ENCODE results near the gene RTN4RL1. TPM values are rescaled to one million over a fixed set of nuclear protein-coding genes. Genes with fewer than 3 reads are reported as not detected.

RTN4RL1 gene
- total RNA-seq, 4 donors from 2014 or later: 0.50 to 0.86 (median 0.67) TPM

GRCh38 chr17:2028234-2028614 is 3.1 kb upstream of the RTN4RL1 start:
- TF ChIP-seq POLR2AphosphoS5 (IDR thresholded peaks at IDR 0.05) (no peak), EP300 (IDR thresholded peaks at IDR 0.05) (no peak), CTCF (IDR thresholded peaks at IDR 0.05) (no peak), POLR2A (IDR thresholded peaks at IDR 0.05; ENCODE audit: low read depth) (no peak)
- intact Hi-C loops (cut with DNase I): no loop called here
- DNase-seq (ENCODE audit: extremely low spot score): no peak
- H3K9me3 ChIP-seq: no peaks in the 10 kb centered on the region
- 82% methylated on average over 3 of the region's 5 CpGs for WGBS
- no peak overlapping the region for H3K4me3 ChIP-seq
- peaks cover 10 to 61% (median 16%) of the 10 kb centered on the region in 4 donors for H3K27me3 ChIP-seq
- peaks cover 43 to 67% (median 62%) of the 10 kb centered on the region in 4 donors for H3K4me1 ChIP-seq
- H3K36me3 ChIP-seq: peaks cover 0 to 5% (median 2%) of the 10 kb centered on the region in 4 donors
- H3K27ac ChIP-seq (replicated peaks in 1 of 4): no peak overlapping the region

DNA sequence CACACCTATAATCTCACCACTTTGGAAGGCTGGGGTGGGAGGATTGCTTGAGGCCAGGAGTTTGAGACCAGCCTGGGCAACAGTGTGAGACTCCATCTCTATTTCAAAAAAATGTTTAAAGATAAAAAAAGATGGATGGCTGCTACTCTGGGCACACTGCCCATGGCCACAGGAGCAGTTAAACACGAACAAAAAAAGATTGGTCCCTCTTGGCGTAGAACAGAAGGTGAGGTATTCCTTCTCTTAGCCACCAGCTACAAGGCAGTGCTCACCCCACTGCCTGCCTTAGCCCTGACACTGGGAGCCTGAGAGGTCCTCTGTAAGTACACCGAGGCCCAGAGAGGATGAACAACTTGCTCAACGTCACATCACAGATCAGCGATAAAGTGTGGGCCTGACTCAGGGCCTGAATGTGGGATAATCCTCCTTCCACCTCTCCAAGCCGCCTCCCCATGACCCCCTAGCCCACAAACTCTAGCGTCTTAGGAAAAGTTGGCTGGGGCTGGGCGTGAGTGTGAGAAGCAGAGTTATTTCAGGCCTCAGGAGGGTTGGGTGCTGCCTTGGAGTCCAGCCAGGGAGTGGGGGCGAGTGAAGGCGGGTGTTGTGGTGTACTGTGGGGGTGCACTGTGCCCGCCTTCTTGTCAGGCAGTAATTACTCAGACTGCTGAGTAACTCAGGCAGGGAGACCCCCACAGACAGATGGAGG is 2.5 kb upstream of the RTN4RL1 start:
- H3K36me3 ChIP-seq: peaks cover 0 to 4% (median 2%) of the 10 kb centered on the region in 4 donors
- intact Hi-C loops (cut with DNase I): no loop called here
- H3K27me3 ChIP-seq: peaks cover 10 to 65% (median 19%) of the 10 kb centered on the region in 4 donors
- no peak overlapping the region for H3K4me3 ChIP-seq
- no peak for DNase-seq (ENCODE audit: extremely low spot score)
- H3K9me3 ChIP-seq: no peaks in the 10 kb centered on the region
- peaks cover 43 to 67% (median 60%) of the 10 kb centered on the region in 4 donors for H3K4me1 ChIP-seq
- H3K27ac ChIP-seq (replicated peaks in 1 of 4): no peak overlapping the region
- 53% methylated on average over 11 of the region's 11 CpGs for WGBS
- TF ChIP-seq POLR2AphosphoS5 (IDR thresholded peaks at IDR 0.05) (no peak), POLR2A (IDR thresholded peaks at IDR 0.05; ENCODE audit: low read depth) (no peak), EP300 (IDR thresholded peaks at IDR 0.05) (no peak), CTCF (IDR thresholded peaks at IDR 0.05) (no peak)

DNA sequence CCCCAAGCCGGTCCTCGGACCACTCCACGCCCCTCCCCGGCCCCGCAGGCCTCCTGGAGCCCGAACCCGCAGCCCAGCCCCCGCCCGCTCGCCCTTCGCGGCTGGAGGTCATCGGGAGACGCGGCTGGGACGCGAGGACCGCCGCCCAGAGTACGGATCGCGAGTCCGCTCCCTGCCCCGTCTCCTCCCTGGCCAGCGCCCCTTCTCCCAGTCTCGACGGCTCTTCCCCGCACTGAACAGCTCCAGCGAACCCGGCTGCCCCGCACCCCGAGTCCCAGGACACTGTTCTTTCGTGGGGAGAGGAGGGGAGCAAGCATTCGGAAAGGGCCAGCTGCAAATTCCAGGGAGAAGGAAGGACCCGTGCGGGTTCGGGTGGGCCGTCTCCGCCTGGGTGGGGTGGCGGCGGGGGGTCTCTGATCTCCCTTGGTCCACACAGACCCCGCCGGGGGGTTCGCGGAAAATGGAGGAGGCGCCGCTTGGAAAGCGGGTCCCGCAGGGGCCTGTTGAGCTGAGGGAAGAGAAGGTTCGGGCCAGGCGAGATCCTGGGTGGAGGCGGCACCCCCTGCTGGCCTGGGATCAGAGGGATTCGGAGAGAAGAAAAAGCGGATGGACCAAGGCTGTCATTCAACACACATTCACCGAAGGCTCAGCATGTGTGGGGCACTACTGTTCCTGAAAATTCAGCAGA is 632 bp upstream of the RTN4RL1 start:
- WGBS: under 1% methylated on average over 36 of the region's 55 CpGs
- Histone ChIP-seq H3K9me3 (no peaks in the 10 kb centered on the region), H3K27ac (replicated peaks in 1 of 4) (peak overlapping the region in 3 of 4 donors; percentile 5 to 36 (median 25)), H3K27me3 (peaks cover 10 to 68% (median 19%) of the 10 kb centered on the region in 4 donors), H3K36me3 (no peaks in the 10 kb centered on the region), H3K4me3 (peak overlapping the region; percentile 53 to 65 (median 60)), H3K4me1 (peaks cover 32 to 49% (median 43%) of the 10 kb centered on the region in 4 donors)
- DNase-seq (ENCODE audit: extremely low spot score): no peak
- no peak for TF ChIP-seq EP300 (IDR thresholded peaks at IDR 0.05)
- peak in 1 of 2 donors; percentile 19 for TF ChIP-seq POLR2AphosphoS5 (IDR thresholded peaks at IDR 0.05)
- no peak for TF ChIP-seq POLR2A (IDR thresholded peaks at IDR 0.05; ENCODE audit: low read depth)
- TF ChIP-seq CTCF (IDR thresholded peaks at IDR 0.05): peak; percentile 64 to 72 (median 66)
- intact Hi-C loops (cut with DNase I): loop anchor here (1.0 kb wide), 1 partner anchor 116 kb away; no protein-coding TSS in a partner anchor

DNA sequence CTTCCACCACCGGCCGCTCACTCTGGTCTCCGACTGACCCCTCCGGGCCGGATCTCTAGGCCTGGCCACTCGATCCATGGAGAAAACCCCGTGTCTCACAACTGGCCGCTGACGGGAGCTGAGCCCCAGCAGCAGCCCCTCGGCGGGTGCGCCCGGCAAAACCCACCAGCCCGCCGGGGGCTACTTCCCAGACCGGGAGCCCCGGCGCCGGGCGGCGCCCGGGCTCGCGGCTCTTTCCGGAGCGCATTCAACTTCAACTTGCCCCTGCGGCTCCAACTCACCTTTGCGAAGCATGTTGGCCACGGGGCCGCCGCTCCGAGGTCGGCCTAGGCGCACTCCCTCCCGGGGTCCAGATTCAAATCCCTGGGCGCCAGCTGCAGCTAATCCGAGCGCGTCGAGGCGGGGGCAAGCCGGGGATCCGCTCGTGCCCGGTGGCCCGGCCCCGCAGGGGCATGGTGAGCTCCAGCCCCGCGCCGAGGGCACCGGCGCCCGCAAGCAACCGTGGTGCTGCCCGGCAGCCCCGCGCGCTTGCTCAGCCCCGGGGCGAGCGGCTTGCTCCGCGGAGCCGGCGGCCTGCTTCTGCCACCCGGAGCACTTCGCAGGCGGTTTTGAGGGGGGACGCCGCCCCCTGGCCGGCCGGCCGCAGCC is 438 bp downstream of the RTN4RL1 start:
- Histone ChIP-seq H3K27me3 (peaks cover 10 to 68% (median 19%) of the 10 kb centered on the region in 4 donors), H3K4me1 (peaks cover 28 to 43% (median 41%) of the 10 kb centered on the region in 4 donors), H3K27ac (replicated peaks in 1 of 4) (peak overlapping the region in 1 of 4 donors; percentile 36), H3K4me3 (peak overlapping the region; percentile 53 to 65 (median 60)), H3K9me3 (no peaks in the 10 kb centered on the region), H3K36me3 (no peaks in the 10 kb centered on the region)
- no peak for TF ChIP-seq CTCF (IDR thresholded peaks at IDR 0.05)
- no peak for TF ChIP-seq POLR2AphosphoS5 (IDR thresholded peaks at IDR 0.05)
- no peak for TF ChIP-seq POLR2A (IDR thresholded peaks at IDR 0.05; ENCODE audit: low read depth)
- TF ChIP-seq EP300 (IDR thresholded peaks at IDR 0.05): no peak
- DNase-seq (ENCODE audit: extremely low spot score): no peak
- WGBS: 0% methylated on average over 13 of the region's 73 CpGs
- intact Hi-C loops (cut with DNase I): no loop called here

Data from esophagus muscularis mucosa (tissue), 4 donors.